Measurements from ENCODE around the gene LRRC25.

LRRC25 gene

DNA sequence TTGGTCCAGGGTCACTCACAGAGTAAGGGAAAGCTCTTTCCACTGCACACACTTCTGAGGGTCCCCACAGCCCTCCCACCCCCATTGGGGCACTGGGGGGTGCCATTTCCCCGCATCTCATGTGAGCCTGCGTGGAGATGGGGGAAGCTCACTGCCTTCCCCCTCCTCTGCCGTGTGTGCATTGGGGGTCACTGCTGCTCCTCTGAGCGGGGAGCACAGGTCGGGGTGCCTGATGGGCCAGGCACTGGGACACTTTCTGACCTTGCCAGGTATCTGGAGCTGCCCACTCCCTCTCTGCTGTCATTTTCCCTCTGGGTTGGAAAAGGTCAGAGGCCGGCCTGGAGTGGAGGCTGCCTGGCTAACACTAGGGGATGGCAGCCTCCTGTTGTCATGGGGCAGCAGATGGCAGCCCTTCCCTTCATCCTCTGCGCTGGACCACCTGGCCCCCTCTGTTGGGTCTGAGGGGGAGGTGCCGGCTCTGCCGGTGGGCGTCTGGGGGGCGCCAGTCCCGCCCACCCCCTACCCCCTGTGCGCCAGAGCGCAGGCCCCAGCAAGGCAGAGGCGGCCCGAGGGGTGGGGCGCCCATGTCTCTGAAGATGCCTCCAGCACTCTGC, 30.9 kb upstream of the LRRC25 start:
- TF ChIP-seq POLR2AphosphoS5 (IDR thresholded peaks at IDR 0.05; ENCODE audit: low read depth, low read length) (no peak), FOXP2 (optimal IDR thresholded peaks at IDR 0.05; ENCODE audit: borderline replicate concordance, extremely low read depth, extremely low read length, insufficient read depth) (no peak), SIN3A (IDR thresholded peaks at IDR 0.05; ENCODE audit: borderline replicate concordance, insufficient read depth, low read length) (no peak), TAF1 (IDR thresholded peaks at IDR 0.05; ENCODE audit: borderline replicate concordance, insufficient read depth, low read length) (no peak)
- TF ChIP-seq, protein P1, sequence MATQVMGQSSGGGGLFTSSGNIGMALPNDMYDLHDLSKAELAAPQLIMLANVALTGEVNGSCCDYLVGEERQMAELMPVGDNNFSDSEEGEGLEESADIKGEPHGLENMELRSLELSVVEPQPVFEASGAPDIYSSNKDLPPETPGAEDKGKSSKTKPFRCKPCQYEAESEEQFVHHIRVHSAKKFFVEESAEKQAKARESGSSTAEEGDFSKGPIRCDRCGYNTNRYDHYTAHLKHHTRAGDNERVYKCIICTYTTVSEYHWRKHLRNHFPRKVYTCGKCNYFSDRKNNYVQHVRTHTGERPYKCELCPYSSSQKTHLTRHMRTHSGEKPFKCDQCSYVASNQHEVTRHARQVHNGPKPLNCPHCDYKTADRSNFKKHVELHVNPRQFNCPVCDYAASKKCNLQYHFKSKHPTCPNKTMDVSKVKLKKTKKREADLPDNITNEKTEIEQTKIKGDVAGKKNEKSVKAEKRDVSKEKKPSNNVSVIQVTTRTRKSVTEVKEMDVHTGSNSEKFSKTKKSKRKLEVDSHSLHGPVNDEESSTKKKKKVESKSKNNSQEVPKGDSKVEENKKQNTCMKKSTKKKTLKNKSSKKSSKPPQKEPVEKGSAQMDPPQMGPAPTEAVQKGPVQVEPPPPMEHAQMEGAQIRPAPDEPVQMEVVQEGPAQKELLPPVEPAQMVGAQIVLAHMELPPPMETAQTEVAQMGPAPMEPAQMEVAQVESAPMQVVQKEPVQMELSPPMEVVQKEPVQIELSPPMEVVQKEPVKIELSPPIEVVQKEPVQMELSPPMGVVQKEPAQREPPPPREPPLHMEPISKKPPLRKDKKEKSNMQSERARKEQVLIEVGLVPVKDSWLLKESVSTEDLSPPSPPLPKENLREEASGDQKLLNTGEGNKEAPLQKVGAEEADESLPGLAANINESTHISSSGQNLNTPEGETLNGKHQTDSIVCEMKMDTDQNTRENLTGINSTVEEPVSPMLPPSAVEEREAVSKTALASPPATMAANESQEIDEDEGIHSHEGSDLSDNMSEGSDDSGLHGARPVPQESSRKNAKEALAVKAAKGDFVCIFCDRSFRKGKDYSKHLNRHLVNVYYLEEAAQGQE (IDR thresholded peaks at IDR 0.05; ENCODE audit: insufficient read depth in 1 of 2, low read depth in 2 of 2, low read length in 2 of 2) = no peak

DNA sequence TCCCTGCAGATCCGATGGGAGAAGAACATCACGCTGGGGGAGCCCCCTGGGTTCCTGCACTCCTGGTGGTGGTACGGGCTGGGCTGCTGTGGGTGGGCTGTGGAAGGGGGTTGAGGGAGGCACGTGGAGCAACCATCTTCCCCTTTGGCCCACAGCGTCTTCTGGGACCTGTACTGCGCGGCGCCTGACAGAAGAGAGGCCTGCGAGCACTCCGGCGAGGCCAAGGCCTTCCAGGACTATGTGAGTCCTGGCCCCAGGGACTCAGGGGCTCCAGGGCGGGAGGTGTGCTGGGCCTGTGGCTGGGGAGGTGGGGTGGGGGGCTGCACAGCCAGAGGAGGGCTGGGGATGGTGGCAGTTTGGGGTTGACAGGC, 30.3 kb upstream of the LRRC25 start:
- TF ChIP-seq POLR2AphosphoS5 (IDR thresholded peaks at IDR 0.05; ENCODE audit: low read depth, low read length) (no peak), SIN3A (IDR thresholded peaks at IDR 0.05; ENCODE audit: borderline replicate concordance, insufficient read depth, low read length) (no peak), TAF1 (IDR thresholded peaks at IDR 0.05; ENCODE audit: borderline replicate concordance, insufficient read depth, low read length) (no peak), FOXP2 (optimal IDR thresholded peaks at IDR 0.05; ENCODE audit: borderline replicate concordance, extremely low read depth, extremely low read length, insufficient read depth) (no peak)
- TF ChIP-seq, protein P1 (IDR thresholded peaks at IDR 0.05; ENCODE audit: insufficient read depth in 1 of 2, low read depth in 2 of 2, low read length in 2 of 2) = no peak

DNA sequence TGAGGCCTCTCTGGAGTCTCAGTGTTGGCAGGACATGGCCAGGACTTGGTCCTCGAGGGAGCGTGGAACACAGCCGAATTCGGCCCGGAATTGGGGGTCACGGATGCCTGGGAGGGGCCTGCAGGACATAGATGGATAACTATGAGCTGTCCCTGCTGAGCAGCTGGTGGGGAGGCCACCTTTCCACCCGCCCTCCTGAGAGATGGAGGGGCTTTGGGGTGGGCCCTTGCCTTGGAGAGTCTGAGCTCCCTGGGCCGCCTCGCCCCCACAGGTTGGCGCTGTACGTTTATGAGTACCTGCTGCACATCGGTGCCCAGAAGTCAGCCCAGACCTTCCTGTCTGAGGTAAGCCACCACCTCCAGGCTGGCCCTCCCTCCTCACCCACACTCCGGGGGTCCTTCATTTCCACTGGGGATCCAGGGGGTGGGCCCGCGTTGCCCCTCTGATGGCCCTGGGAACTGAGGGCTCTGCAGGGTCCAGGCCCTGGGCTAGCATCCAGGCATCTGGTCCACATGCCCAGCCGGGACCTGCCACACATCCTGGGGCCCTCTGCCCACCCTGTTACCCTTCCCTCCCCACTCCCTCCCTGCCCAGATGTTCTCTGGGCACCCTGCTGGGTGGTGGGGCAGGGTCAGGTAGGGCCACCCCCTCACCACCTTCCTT, 29.8 kb upstream of the LRRC25 start:
- TF ChIP-seq, protein P1 (IDR thresholded peaks at IDR 0.05; ENCODE audit: insufficient read depth in 1 of 2, low read depth in 2 of 2, low read length in 2 of 2) = no peak
- no peak for TF ChIP-seq TAF1 (IDR thresholded peaks at IDR 0.05; ENCODE audit: borderline replicate concordance, insufficient read depth, low read length)
- TF ChIP-seq FOXP2 (optimal IDR thresholded peaks at IDR 0.05; ENCODE audit: borderline replicate concordance, extremely low read depth, extremely low read length, insufficient read depth) = no peak
- no peak for TF ChIP-seq SIN3A (IDR thresholded peaks at IDR 0.05; ENCODE audit: borderline replicate concordance, insufficient read depth, low read length)
- TF ChIP-seq POLR2AphosphoS5 (IDR thresholded peaks at IDR 0.05; ENCODE audit: low read depth, low read length) = no peak

DNA sequence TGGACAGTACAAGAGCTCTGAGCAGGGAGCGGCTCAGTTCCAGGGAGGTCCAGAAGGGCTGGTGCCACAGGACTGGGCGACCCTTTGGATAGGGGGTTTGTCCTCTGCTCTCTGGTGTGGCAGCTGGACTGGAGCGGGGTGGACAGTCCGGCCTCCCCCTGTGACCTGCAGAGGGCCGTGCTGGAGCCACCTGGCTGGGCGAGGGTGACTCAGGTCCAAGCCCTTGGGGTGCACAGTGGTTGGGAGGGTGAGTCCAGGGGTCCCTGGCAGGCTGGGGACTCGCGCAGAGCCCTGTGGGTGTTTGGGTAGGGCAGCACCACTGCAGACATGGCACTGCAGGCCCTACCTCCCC, 29.0 kb upstream of the LRRC25 start:
- TF ChIP-seq POLR2AphosphoS5 (IDR thresholded peaks at IDR 0.05; ENCODE audit: low read depth, low read length) = no peak
- TF ChIP-seq TAF1 (IDR thresholded peaks at IDR 0.05; ENCODE audit: borderline replicate concordance, insufficient read depth, low read length) = no peak
- TF ChIP-seq, protein P1 (IDR thresholded peaks at IDR 0.05; ENCODE audit: insufficient read depth in 1 of 2, low read depth in 2 of 2, low read length in 2 of 2) = no peak
- TF ChIP-seq SIN3A (IDR thresholded peaks at IDR 0.05; ENCODE audit: borderline replicate concordance, insufficient read depth, low read length) = no peak
- no peak for TF ChIP-seq FOXP2 (optimal IDR thresholded peaks at IDR 0.05; ENCODE audit: borderline replicate concordance, extremely low read depth, extremely low read length, insufficient read depth)

All from PFSK-1 (cell line).